NCI-H2171 (cell line): Measurements from ENCODE around the gene PRELID3B.

Experiments
- DNase-seq: peaks from one replicate; lab custom pipeline; 2025; lab: John Stamatoyannopoulos, UW

The PRELID3B gene

GRCh38 chr20:59042151-59042795, at the start of gene PRELID3B:
TSS of gene PRELID3B (minus strand) at chr20:59042786. CDS start at chr20:59042730, 56 bp downstream.
- no peak for DNase-seq

- DNase-seq: peak; percentile 71
These were observed 45.3 kb upstream of the PRELID3B start for GRCh38 chr20:59087829-59088433.

GRCh38 chr20:59086923-59087322, 44.3 kb upstream of the PRELID3B start:
- DNase-seq: no peak

GRCh38 chr20:59084041-59084850, 41.7 kb upstream of the PRELID3B start:
- no peak for DNase-seq

GRCh38 chr20:59082981-59083380, 40.4 kb upstream of the PRELID3B start:
- DNase-seq: no peak

GRCh38 chr20:59082077-59082740, 39.6 kb upstream of the PRELID3B start:
- no peak for DNase-seq

- DNase-seq: no peak
These were observed 38.5 kb upstream of the PRELID3B start for GRCh38 chr20:59081036-59081435.

- no peak for DNase-seq
These were observed 35.6 kb upstream of the PRELID3B start for GRCh38 chr20:59078231-59078630.

GRCh38 chr20:59077705-59078104, 35.1 kb upstream of the PRELID3B start:
- no peak for DNase-seq

- DNase-seq: no peak
These were observed 33.4 kb upstream of the PRELID3B start for GRCh38 chr20:59075934-59076508.

- DNase-seq: no peak
These were observed 31.9 kb upstream of the PRELID3B start for GRCh38 chr20:59074456-59074855.

- DNase-seq: no peak
These were observed 31.0 kb upstream of the PRELID3B start for GRCh38 chr20:59073582-59073981.

GRCh38 chr20:59071216-59071615, 28.6 kb upstream of the PRELID3B start:
- DNase-seq: no peak

- DNase-seq: no peak
These were observed 26.4 kb upstream of the PRELID3B start for GRCh38 chr20:59069026-59069425.

- no peak for DNase-seq
These were observed 25.9 kb upstream of the PRELID3B start for GRCh38 chr20:59068534-59068933.

GRCh38 chr20:59064214-59064722, 21.7 kb upstream of the PRELID3B start:
- DNase-seq: peak; percentile 33

GRCh38 chr20:59063358-59064213, 21.0 kb upstream of the PRELID3B start:
- no peak for DNase-seq

- no peak for DNase-seq
These were observed 19.5 kb upstream of the PRELID3B start for GRCh38 chr20:59062081-59062480.

GRCh38 chr20:59055302-59055701, 12.7 kb upstream of the PRELID3B start:
- DNase-seq: no peak

- DNase-seq: peak; percentile 80
These were observed 9.1 kb upstream of the PRELID3B start for GRCh38 chr20:59051666-59052185.

GRCh38 chr20:59050437-59050836, 7.9 kb upstream of the PRELID3B start:
- DNase-seq: no peak
